Right ventricle myocardium inferior (tissue), 1 donor: ENCODE results near the gene EGLN1. TPM values are rescaled to one million over a fixed set of nuclear protein-coding genes. Genes with fewer than 3 reads are reported as not detected.
"Not testable (repeated sequence)": the region's sequence is repeated elsewhere in the genome, so short reads cannot be mapped to it uniquely, and the experiment has no call there.

ENCODE experiments used
- ATAC-seq: fragments of 200-7000 bp; cut with Tn5 transposase; one replicate; pipeline ENCODE4 v1.9.1; 2020; ENCODE audit warnings: mild to moderate bottlenecking, moderate library complexity
- DNase-seq: peaks from one replicate; pipeline ENCODE4 v3.0.0; 2021; ENCODE audit errors: missing footprints
- intact Hi-C: fragments of 100-400 bp; cut with DNase I; formaldehyde crosslinking; loops from one replicate; pipeline ENCODE4 v1.11.0; 2022
- total RNA-seq: library from RNA; stranded (reverse); fragmentation: NEBNext Ultra II Directional; extraction: Animal tissue kit (Norgen Biotek cat#: 25700); gene quantifications from one replicate; pipeline ENCODE4 v1.2.1, GENCODE V29; 2021
- donor health status: DM: no; HTN: yes; CAD: no; lungs with severe emphysema.

EGLN1 gene
- total RNA-seq, 1 donor from 2014 or later = 86.0 TPM

DNA sequence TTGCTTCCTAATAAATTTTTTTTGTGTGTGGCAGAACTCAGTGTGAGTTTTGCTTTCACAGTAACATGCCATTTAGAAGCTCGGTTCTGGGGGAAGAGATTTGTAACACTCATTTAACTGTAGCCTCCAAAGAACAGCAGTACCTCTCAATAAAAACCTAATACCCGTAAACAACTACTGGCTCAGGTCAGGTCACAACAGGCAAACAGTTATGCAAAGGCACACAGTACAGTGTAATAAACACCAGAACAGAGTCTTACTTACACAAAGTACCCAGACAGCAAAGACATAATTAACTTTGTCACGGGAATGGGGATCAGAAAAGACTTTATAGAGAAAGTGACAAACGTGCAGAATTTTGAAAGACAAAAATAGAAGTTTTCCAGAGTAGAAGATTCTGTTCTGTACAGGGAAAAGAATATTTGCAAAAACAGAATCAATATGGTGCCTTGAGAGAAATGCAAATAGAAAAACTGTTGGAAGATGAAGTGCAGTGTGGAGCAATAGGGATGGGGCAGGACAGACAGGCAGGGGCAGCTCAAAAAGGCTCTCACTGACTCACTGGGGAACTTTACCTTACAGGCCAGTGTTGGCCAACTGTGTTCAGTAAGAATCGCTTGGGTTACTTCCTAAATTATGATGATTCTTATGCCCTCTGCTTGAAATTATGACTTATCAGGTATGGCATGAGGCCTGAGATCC is 38.8 kb downstream of the EGLN1 start:
- DNase-seq (no peak), ATAC-seq (no peak)
- intact Hi-C loops = no loop called here

DNA sequence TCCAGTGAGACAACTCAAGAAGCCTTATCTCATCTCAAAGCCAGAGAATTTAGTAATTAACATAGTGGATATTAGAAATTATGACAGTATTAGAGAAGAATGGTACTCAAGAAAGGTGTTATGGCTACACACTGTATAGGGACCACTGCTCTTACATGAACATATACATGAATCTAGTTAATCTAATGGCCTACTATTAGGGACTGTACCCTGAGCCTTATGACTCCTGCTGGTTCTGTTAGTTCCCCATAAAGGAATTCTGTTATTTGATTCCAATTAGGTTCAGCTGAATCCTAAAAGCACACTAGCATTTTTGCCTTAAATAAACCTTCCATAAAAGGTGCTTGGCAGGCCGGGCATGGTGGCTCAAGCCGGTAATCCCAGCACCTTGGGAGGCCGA is 39.7 kb downstream of the EGLN1 start:
- intact Hi-C loops = no loop called here
- no peak for ATAC-seq
- DNase-seq = peak; percentile 16

DNA sequence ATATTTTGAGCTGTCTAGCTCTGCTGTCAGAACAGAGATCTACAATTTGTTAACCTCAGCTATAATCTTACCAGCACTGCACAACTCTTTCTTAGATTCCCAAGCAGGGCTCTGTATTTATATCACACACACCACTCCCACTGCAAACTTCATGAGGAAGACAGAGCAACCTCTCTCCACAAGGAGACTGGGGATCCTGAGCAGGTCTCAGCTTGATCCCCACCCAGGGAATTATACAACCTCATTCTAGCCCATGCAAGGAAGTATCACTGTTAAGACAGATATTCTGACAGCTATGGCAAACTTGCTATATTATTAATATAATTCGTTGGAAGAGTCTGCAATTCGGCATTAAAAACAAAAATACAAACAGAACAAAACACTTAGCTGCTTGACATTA is 40.4 kb downstream of the EGLN1 start:
- intact Hi-C loops = no loop called here
- no peak for DNase-seq
- no peak for ATAC-seq

DNA sequence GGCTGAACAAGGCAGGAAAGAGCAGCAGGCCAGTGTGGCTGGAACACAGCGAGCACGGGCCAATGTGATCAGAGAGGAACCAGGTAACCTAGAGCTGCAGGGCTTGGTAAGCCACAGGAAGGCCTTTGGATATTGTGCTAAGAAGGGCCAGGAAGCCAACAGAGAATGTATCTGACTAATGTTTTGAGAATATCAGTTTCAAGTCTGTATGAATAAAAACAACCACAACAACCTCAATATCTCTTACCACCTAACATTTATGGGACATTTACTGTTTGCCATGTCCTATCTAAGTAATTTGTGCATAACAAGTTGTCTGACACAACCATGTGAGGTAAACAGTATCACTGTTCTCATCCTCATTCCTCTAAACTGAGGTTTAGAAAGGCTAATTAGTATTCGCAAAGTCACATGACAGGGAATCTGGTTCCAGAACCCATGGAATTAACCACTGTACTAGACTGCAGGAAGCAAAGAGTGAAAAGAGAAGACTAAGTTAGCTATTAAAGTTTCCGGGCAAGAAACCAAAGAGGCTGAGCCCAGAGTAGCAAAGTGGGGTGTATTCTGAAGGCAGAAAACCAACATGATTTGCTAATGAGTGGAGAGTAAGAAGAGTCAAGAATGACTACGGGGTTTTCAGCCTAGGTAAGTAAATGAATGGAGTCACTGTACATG is 45.1 kb downstream of the EGLN1 start:
- ATAC-seq = no peak
- DNase-seq = peak; percentile 48
- intact Hi-C loops = loop anchor here (5.0 kb wide), 1 partner anchor 35 kb away; no protein-coding TSS in a partner anchor

DNA sequence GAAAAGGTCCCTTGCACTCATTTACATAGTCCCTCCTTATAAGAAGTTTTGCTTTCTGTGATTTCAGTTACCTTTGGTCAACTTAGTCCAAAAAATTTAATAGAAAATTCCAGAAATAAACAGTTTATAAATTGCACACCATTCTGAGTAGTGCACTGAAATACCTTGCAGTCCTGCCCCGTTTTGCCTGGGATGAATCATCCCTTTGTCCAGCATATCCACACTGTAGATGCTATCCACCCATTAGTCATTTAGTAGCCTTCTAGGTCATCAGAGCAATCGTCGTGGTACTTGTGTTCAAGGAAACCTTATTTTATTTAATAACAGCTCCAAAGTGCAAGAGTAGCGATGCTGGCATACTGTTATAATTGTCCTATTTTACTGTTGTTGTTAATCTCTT is 46.0 kb downstream of the EGLN1 start:
- intact Hi-C loops = loop anchor here (5.0 kb wide), 1 partner anchor 36 kb away; no protein-coding TSS in a partner anchor
- DNase-seq (no peak), ATAC-seq (no peak)

DNA sequence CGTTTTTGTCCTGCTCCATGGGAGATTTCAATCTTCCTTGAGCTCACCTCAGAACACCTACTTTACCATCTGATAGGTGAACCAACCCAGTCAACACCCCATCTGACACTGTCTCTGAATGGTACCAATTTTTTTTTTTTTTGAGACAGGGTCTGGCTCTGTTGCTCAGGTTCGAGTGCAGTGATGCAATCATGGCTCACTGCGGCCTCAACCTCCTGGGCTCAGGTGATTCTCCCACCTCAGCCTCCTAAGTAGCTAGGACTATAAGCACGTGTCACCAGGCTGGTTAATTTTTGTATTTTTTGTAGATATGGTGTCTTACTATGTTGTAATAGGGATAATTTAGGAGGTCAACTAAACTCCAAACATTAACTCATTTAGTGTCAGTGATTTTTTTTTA is 47.7 kb downstream of the EGLN1 start:
- intact Hi-C loops = no loop called here
- no peak for ATAC-seq
- no peak for DNase-seq

DNA sequence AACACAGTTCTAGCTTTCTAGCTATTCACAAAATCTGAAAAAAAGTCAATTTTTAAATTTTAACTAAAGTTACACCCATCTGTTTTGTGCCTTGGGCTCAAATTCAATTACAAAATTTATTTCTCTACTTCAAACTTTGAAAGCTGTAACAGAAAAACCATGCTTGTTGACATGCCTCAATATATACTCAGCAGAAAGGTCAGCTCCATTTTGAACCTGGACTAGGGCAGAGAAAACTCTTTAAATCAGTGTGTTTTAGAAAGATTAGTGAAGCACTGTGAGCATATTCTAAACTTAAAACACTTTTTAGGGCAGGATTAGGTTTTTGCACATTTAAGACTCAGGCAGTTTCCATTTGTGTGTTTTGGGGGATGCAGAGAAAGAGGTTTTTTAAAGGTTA is 49.6 kb downstream of the EGLN1 start:
- no peak for ATAC-seq
- no peak for DNase-seq
- intact Hi-C loops = no loop called here

DNA sequence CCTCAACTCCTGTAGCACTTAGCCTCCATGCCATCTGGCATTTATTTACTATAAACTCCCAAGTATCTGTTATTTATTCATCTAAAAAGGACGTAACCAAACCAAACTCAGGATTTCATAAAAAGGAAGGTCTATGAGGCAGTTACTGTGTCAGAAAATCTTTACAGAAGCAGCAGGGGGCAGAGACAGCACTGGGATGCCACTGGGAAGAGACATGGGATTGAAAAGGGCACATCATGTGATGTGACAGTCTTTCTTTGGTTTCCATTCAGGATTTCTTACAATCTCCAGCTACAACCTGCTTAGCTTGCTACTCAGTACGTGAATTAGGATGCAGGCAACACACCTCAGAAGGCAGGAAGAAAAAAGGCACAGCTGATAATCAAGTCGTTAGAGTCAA is 52.8 kb downstream of the EGLN1 start:
- DNase-seq (no peak), ATAC-seq (no peak)
- intact Hi-C loops = no loop called here

DNA sequence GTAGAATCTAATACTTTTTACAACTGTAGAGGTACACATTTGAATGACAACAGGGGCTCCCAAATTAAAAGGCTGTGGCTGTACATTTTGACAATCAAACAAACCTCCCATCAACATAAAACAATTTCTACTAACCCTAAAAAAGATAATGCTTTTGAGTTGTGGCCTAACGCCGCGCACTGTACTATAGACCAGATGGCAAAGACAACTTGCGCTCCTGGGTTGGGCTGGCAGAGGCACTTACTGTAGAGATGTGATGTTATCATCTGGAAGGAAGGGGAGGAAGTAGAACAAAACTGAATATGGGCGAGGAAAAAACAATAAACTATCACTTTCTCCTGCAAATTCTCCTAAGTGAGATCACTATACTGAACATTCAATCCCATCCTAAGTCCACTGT is 57.9 kb downstream of the EGLN1 start:
- no peak for DNase-seq
- intact Hi-C loops = no loop called here
- no peak for ATAC-seq

DNA sequence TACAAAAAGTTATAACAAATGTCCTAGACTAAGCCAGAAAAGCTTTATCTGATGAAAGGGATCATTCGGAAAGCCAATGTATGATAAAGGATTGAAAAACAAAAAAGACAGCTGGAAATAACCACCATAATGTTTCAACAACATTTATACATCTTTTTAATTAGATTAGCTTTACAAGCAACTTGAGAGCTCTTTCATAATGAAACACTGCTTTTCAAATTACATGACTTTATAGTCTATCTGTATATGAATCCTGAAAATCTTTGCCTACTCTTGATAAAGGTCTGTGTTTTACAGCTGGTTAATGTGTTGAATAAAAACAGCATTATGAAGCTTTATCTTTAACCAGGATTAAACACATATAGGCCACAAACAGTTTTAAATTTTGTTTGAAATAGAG is 58.5 kb downstream of the EGLN1 start:
- ATAC-seq (no peak), DNase-seq (no peak)
- intact Hi-C loops = no loop called here

DNA sequence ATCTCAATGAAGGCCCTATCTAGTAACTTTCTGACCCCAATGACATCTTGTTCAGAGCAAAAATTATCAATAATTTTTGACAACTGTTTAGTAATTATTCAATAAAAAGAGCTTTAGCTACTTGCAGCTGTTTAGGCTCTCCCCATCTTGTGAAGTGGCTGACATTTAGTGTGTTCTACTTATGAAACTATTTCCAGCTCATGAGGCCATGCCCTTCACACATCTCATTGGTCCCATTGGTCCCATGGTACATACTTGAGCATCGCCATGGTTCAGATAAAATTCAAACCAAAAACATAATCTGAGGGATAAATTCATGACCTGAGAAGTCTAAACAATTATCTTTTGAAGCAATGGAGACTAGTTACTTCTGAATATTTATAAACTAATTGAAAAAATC is 59.8 kb downstream of the EGLN1 start:
- intact Hi-C loops = no loop called here
- ATAC-seq = peak; percentile 42
- no peak for DNase-seq

DNA sequence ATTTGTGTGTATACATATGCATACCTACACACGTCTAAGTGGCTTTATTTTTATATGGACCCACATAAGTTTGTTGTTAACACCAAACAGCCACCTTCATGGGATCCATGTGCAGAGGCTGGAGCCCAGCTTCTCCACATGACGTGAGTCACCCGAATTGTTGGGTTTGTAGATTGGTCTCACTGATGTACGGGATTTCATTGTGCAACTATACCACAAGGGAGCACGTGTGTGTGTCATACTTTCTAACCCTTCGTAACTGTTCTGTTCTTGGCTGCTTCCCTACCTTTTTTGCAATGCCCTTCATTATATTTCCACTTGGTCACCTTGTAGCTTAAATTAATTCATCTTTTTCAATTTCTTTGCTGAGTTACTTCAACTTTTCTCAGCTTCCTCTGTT is 63.0 kb downstream of the EGLN1 start:
- DNase-seq = no peak
- intact Hi-C loops = loop anchor here (2.0 to 5.0 kb wide), 2 partner anchors 62 to 168 kb away; partner anchors contain the start of gene TSNAX
- ATAC-seq = peak; percentile 73

DNA sequence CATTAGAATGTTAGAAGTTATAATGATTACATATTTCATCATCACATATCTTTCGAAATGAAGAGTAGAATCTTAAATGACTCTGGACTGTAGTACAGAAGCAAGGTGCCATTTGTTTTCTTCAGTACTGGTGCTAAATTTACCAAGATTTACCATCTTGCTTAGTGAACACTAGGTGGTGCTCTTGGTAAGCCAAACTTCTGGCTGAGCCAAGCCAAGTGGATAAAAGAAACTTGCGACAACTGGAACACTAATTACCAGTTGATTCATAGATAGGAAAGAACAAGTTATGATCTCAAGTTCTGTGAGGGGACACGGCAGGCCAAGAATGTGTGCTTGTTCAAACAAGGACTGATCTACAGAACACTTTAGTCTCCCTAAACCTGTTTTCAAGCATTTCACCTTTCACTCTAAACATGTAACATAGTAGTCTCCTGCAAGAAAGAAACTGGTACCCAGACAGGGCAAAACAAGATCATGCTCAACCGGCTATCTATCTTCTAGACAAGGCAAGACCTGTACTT is 64.2 kb downstream of the EGLN1 start:
- DNase-seq (no peak), ATAC-seq (peak; percentile 72)
- intact Hi-C loops = loop anchor here (1.0 to 5.0 kb wide), 3 partner anchors 63 to 232 kb away; partner anchors contain the start of gene TSNAX

DNA sequence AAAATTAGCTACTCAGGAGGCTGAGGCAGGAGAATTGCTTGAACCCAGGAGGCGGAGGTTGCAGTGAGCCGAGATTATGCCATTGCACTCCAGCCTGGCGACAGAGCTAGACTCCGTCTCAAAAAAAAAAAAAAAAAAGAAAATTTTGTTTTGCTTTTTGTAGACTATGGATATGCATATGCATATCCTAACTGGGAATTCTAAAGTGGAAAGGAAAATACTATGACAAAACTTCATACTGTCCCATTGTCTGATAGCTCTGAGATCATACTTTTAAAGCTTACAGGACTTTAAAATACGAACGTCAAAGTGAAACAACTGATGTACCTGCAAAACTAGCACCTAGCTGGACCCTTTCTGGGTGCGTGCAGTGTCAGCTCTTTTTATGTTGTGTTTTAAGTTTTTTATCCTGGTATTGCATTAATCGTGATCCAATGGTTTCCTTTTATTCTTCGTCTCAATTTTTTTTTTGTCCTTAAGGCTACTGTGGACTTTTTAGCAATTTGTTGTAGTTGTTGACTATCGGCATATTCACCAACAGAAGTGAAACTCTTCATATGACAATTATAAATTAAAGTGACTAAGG is 64.8 kb downstream of the EGLN1 start:
- intact Hi-C loops = loop anchor here (5.0 kb wide), 1 partner anchor 170 kb away; the partner anchor contains the start of gene TSNAX
- DNase-seq (no peak), ATAC-seq (no peak)

DNA sequence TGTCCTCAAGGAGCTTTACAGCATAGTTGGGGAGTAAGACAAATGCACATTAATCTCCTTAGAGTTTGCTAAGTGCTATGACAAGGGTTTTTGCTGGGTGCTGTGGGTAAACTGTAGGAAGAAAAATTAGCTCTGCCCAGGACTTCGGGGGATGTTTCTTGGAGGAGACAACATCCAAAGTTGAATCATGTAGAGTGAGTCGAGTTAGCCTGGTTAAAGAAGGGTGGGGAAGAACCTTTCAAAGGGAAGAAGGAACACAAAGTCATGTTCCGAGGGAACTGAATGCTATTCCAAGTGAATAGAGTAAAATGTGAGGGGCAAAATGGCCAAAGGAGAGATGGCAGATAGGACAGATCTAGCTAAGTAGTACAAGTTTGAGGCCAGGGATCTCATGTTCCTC is 66.9 kb downstream of the EGLN1 start:
- intact Hi-C loops = loop anchor here (5.0 kb wide), 1 partner anchor 172 kb away; the partner anchor contains the start of gene TSNAX
- DNase-seq (no peak), ATAC-seq (no peak)

DNA sequence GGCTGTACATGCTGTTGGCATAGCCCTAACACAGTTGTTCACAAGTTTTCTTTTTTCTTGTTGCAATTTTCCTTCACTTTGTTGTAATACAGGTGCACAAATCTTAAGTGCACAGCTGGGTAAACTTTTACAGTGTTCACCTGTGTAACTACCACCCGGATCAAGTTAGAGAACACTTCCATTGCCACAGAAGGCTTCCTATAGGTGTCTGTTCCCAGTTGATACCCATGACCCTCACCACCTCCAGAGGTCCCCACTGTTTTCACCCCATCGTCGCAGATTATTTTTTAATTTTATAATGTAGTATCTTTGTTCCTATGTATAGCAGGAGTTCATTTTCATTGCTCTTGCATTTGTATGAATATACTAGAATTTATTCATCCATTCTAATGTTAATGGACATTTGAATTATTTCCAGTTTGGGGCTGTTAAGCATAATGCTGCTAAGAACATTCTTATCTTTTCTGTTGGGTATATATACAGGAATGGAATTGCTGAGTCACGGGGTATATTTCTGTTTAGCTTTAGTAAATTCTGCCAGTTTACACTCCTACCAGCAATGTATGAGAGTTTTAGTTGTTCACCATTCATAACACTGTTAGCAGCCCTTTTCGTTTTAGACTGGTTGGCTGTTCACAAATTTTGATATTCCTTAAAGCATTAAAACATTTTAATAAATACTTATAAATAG is 67.6 kb downstream of the EGLN1 start:
- ATAC-seq = no peak
- intact Hi-C loops = loop anchor here (5.0 kb wide), 1 partner anchor 173 kb away; the partner anchor contains the start of gene TSNAX
- DNase-seq = no peak

DNA sequence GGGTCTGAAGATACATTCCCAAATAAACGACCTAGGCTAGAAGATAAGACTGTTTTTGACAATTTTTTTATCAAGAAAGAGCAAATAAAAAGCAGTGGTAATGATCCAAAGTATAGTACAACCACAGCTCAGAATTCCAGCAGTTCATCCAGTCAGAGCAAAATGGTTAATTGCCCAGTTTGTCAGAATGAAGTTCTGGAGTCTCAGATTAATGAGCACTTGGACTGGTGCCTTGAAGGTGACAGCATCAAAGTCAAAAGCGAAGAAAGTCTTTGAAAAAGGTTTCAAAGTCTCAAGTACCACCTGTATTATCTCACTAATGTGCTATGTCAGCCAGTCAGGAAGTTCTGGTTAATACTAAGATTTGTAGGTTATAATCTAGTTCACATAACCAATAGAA is 69.0 kb downstream of the EGLN1 start:
- DNase-seq (no peak), ATAC-seq (no peak)
- intact Hi-C loops = no loop called here

DNA sequence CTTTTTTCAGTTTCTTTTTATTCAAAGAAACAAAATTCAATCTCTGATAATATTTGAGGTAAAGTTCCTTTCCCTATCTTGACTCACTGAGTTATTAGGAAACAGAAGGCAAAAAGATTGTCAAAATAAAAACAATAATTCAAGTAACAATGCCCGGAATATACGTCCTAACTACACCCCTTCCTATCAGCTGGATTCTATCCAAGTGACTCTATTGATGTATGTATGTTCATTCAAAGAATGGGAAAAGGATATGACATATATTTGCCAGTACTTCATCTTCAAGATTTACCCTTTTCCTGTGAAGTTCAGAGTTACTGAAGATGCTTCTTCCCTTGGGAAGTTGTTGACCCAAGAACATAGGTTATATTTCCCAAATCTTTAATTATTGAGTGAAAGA is 70.3 kb downstream of the EGLN1 start:
- no peak for DNase-seq
- no peak for ATAC-seq
- intact Hi-C loops = no loop called here

DNA sequence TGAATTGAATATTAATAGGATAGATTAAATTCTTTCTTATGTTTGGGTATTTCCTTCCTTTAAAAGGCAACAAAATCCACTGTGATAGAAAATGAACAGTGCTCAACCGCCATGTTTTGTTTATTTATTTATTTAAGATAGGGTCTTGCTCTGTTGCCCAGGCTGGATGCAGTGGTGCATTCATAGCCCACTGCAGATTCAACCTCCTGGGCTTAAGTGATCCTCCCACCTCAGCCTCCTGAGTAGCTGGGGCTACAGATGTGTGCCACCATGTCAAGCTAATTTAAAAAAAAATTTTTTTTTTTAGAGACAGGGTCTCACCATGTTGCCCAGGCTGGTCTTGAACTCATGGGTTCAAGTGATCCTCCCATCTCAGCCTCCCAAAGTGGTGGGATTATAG is 73.2 kb downstream of the EGLN1 start:
- intact Hi-C loops, ATAC-seq, DNase-seq: not testable (repeated sequence)
